ENCODE data around the gene BGLAP.

Gene BGLAP

DNA sequence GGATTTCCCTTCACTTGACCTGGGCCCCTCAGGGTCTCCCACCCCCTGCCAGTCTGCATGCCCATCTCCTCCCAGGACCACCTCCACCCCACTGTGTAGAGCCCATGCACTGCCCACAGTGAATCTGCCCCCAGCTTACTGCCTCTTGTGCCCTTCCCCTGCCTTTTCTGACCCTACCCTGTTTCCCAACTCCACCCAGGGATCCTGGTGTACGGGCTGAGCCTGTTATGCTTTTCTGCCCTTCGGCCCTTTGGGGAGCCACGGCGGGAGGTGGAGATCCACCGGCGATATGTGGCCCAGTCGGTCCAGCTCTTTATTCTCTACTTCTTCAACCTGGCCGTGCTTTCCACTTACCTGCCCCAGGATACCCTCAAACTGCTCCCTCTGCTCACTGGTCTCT is 44.1 kb downstream of the BGLAP start:
- intact Hi-C loops (cut with DNase I; ENCODE audit: low total_unique reads), result no loop called here
- no peaks in the 10 kb centered on the region for H3K27me3 ChIP-seq
- no peak for DNase-seq
- H3K4me3 ChIP-seq, result no peak overlapping the region
- H3K4me1 ChIP-seq, result peaks cover 0 to 44% (median 21%) of the 10 kb centered on the region in 4 donors
- no peaks in the 10 kb centered on the region for H3K9me3 ChIP-seq
- peaks cover 0 to 20% (median 13%) of the 10 kb centered on the region in 3 donors for H3K36me3 ChIP-seq
- H3K27ac ChIP-seq, result no peak overlapping the region
- TF ChIP-seq, protein P1, sequence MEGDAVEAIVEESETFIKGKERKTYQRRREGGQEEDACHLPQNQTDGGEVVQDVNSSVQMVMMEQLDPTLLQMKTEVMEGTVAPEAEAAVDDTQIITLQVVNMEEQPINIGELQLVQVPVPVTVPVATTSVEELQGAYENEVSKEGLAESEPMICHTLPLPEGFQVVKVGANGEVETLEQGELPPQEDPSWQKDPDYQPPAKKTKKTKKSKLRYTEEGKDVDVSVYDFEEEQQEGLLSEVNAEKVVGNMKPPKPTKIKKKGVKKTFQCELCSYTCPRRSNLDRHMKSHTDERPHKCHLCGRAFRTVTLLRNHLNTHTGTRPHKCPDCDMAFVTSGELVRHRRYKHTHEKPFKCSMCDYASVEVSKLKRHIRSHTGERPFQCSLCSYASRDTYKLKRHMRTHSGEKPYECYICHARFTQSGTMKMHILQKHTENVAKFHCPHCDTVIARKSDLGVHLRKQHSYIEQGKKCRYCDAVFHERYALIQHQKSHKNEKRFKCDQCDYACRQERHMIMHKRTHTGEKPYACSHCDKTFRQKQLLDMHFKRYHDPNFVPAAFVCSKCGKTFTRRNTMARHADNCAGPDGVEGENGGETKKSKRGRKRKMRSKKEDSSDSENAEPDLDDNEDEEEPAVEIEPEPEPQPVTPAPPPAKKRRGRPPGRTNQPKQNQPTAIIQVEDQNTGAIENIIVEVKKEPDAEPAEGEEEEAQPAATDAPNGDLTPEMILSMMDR (IDR thresholded peaks at IDR 0.05), result no peak

DNA sequence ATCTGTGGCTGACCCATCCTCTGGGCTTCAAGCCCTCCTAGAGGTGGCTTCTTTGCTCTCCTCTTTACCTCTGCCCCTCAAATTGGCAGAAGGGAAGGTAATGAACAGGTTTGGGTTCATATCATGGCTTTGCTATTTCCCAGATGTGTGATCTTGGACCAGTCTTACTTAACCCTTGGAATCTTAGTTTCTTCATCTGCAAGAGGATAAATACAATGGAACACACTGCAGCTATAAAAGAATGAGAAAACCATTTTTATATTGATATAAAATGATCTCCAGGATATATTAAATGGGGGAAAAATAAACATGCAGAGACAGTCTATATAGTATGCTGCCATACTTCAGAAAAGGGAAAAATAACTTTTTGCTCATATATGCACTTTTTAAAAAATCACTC is 47.9 kb downstream of the BGLAP start:
- Histone ChIP-seq H3K9me3 (no peaks in the 10 kb centered on the region), H3K4me1 (peaks cover 0 to 36% (median 20%) of the 10 kb centered on the region in 4 donors)

DNA sequence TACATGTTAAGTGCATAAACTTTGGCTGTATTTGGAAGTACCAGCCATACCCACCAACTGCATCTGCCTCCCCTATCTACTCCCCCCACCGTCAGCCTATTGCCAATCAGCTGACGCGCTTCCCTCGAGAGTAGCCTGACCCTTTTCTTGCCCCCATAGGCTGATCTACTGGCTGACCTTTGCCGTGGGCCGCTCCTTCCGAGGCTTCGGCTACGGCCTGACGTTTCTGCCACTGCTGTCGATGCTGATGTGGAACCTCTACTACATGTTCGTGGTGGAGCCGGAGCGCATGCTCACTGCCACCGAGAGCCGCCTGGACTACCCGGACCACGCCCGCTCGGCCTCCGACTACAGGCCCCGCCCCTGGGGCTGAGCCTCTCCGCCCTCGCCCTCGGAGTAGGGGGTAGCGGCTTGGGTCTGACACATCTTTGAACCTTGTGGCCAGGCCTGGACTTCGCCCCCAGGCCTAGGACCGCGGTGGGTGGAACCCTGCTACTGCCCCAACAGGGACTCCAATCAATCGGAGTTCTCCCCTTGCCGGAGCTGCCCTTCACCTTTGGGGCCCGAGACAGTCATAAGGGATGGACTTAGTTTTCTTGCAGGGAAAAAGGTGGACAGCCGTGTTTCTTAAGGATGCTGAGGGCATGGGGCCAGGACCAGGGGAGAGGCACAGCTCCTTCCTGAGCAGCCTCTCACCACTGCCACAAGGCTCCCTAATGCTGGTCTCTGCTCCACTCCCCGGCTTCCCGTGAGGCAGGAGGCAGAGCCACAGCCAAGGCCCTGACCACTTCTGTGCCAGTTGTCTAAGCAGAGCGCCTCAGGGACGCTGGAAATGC is 49.5 kb downstream of the BGLAP start:
- intact Hi-C loops (cut with DNase I; ENCODE audit: low total_unique reads), result no loop called here
- TF ChIP-seq, protein P1 (IDR thresholded peaks at IDR 0.05), result no peak
- Histone ChIP-seq H3K9me3 (no peaks in the 10 kb centered on the region), H3K4me3 (peak overlapping the region; percentile 50 to 58), H3K36me3 (peaks cover 0 to 13% (median 12%) of the 10 kb centered on the region in 3 donors), H3K27me3 (no peaks in the 10 kb centered on the region), H3K27ac (peak overlapping the region; percentile 83 to 86), H3K4me1 (peaks cover 0 to 35% (median 27%) of the 10 kb centered on the region in 4 donors)
- DNase-seq, result peak; percentile 95

More for the DNA sequence above, 47.9 kb downstream of the BGLAP start:
- Histone ChIP-seq H3K27ac (no peak overlapping the region), H3K27me3 (no peaks in the 10 kb centered on the region), H3K36me3 (peaks cover 0 to 25% (median 13%) of the 10 kb centered on the region in 3 donors), H3K4me3 (no peak overlapping the region)
- intact Hi-C loops (cut with DNase I; ENCODE audit: low total_unique reads), result no loop called here
- no peak for DNase-seq
- TF ChIP-seq, protein P1 (IDR thresholded peaks at IDR 0.05), result no peak
